ENCODE results near the gene CIB2. TPM values are rescaled to one million over a fixed set of nuclear protein-coding genes. Genes with fewer than 3 reads are reported as not detected.

The CIB2 gene
- total RNA-seq, 1 donor from 2014 or later: 2.2 TPM

DNA sequence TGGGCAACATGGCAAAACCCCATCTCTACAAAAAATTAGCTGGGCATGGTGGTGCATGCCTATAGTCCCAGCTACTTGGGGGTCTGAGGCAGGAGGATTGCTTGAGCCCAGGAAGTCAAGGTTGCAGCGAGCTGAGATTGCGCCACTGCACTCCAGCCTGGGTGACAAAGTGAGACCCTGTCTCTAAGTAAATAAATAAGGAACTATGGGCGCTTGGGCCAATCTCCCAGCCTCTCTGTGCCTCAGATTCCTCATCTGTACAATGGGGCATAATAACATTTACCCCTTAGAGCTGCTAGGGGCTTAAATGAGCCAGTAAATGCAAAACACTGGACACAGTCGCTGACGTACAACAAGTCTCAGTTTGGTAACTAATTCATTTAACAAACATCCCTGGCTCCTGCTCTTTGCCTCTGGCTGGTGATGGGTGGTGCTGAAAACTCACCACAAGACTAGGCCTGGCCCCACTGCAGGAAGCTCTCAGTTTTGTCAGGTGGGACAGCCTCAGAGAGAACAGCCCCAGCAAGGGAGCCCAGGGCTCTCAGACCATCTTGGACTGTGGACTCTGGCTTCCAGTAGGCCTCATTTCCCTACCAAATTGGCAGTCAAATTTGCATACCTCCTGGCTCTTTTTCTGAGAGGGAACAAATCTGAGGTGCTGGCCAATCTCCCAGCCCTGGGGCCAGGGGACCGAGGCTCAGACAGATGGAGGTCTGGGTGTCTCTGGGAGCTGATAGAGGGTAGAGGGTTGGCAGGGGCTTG lies 47.4 kb downstream of the CIB2 start:
- Mint-ChIP-seq H3K9me3 (no peaks in the 10 kb centered on the region), H3K4me3 (ENCODE audit: low read depth) (no peak overlapping the region), H3K27ac (no peak overlapping the region), H3K27me3 (ENCODE audit: low read depth) (no peaks in the 10 kb centered on the region), H3K36me3 (ENCODE audit: low read depth) (no peaks in the 10 kb centered on the region), H3K4me1 (ENCODE audit: low read depth) (peaks cover 28% of the 10 kb centered on the region)
- intact Hi-C loops (cut with micrococcal nuclease): loop anchor here (2.0 kb wide), 1 partner anchor 21 kb away; no protein-coding TSS in a partner anchor
- no peak for DNase-seq (ENCODE audit: low spot score)

DNA sequence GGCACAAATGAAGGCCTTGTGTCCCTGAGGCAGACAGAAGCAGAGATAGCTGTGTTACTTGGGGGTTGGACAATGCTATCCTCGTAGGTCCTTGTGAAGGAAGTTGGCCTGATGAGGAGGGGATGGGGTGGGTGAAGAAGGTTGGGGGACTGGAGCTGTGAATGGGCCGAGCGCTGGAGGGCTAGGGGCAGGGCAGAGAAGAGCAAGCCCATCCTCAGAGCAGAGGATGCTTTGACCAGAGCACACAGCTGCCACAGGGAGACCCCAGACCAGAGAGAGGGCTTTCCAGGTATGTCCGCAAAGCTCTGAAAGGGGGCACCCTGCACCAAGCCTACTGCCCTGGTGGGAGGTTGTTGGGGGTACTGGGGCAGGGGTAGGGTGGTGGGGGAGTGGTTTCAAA lies 48.1 kb downstream of the CIB2 start:
- no peak overlapping the region for H3K27ac Mint-ChIP-seq
- no peaks in the 10 kb centered on the region for H3K27me3 Mint-ChIP-seq (ENCODE audit: low read depth)
- H3K4me3 Mint-ChIP-seq (ENCODE audit: low read depth): no peak overlapping the region
- no peak for DNase-seq (ENCODE audit: low spot score)
- H3K9me3 Mint-ChIP-seq: no peaks in the 10 kb centered on the region
- H3K36me3 Mint-ChIP-seq (ENCODE audit: low read depth): no peaks in the 10 kb centered on the region
- peaks cover 30% of the 10 kb centered on the region for H3K4me1 Mint-ChIP-seq (ENCODE audit: low read depth)
- intact Hi-C loops (cut with micrococcal nuclease): loop anchor here (2.0 kb wide), 1 partner anchor 22 kb away; no protein-coding TSS in a partner anchor

DNA sequence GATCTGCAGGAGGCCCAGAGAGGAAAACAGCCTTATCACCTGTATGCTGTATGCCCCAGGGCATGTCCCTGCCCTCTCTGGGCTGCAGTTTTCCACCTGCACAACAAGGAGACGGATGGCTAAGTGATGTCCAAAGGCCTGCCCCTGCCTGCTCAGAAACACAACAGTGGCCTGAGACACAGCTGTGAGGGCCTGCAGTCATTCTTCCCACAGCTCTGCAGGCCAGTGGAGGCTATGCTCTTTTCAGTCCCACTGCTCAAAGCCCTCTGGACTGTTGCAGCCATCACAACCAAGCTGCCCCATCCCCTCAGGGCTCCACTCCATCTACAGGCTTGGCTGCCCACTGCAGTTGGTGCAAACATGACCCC lies 48.5 kb downstream of the CIB2 start:
- peak overlapping the region; percentile 74 for H3K27ac Mint-ChIP-seq
- intact Hi-C loops (cut with micrococcal nuclease): loop anchor here (2.0 kb wide), 1 partner anchor 22 kb away; no protein-coding TSS in a partner anchor
- no peak for DNase-seq (ENCODE audit: low spot score)
- no peaks in the 10 kb centered on the region for H3K9me3 Mint-ChIP-seq
- no peak overlapping the region for H3K4me3 Mint-ChIP-seq (ENCODE audit: low read depth)
- no peaks in the 10 kb centered on the region for H3K27me3 Mint-ChIP-seq (ENCODE audit: low read depth)
- H3K4me1 Mint-ChIP-seq (ENCODE audit: low read depth): peaks cover 34% of the 10 kb centered on the region
- no peaks in the 10 kb centered on the region for H3K36me3 Mint-ChIP-seq (ENCODE audit: low read depth)

DNA sequence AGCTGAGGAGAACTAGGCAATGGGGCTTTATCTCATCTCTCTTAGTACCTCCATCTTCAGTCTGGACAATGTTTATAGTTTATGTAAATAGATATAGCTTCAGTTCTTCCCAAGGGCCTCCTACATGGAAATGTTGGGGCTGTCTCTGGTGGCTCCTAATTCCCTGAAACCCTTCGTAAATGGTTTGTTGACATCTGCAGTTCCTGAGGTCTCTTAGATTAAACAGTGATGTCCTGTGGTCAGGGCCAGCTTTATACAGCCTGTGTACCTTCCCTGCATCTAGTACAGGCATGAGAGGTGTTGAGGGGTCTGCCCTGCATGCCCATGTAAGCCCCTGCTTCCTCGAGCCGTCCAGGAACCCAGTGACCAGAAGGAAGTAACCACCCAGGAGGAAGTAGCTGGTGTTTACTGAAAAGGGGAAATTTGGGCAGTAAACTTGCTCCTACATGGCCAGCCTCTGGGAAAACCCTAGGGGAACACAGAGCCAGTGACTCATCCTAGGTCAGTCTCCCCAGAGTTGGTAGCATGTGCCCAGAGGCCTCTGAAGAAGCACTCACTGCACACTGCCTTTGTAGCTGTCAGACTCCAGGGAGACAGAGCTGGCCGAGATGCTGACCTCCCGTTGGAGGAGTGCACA lies 49.0 kb downstream of the CIB2 start:
- Mint-ChIP-seq H3K27ac (peak overlapping the region; percentile 74), H3K36me3 (ENCODE audit: low read depth) (no peaks in the 10 kb centered on the region), H3K4me1 (ENCODE audit: low read depth) (peaks cover 34% of the 10 kb centered on the region), H3K27me3 (ENCODE audit: low read depth) (no peaks in the 10 kb centered on the region), H3K9me3 (no peaks in the 10 kb centered on the region), H3K4me3 (ENCODE audit: low read depth) (no peak overlapping the region)
- intact Hi-C loops (cut with micrococcal nuclease): loop anchor here (2.0 kb wide), 1 partner anchor 23 kb away; no protein-coding TSS in a partner anchor
- DNase-seq (ENCODE audit: low spot score): no peak

DNA sequence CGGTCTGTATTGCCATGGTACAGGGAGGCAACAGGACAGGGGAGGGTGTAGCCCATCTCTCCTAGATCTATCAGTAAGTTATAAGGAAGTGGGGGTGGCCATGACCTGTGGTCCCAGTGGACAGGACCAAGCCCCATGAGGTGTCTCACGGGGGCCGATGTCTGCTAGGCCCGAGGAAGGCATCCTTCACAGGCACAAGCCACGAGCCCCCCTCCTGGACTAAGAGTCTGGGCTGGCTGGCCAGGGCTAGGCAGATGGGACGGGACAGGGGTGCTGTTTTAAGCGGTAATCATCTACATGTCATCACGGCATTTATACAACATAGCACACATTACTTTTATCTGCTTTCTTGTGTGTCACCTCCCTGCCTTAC lies 51.2 kb downstream of the CIB2 start:
- Mint-ChIP-seq H3K9me3 (no peaks in the 10 kb centered on the region), H3K27ac (no peak overlapping the region), H3K4me3 (ENCODE audit: low read depth) (no peak overlapping the region), H3K4me1 (ENCODE audit: low read depth) (peaks cover 41% of the 10 kb centered on the region), H3K36me3 (ENCODE audit: low read depth) (peaks cover 6% of the 10 kb centered on the region), H3K27me3 (ENCODE audit: low read depth) (no peaks in the 10 kb centered on the region)
- intact Hi-C loops (cut with micrococcal nuclease): no loop called here
- DNase-seq (ENCODE audit: low spot score): no peak

DNA sequence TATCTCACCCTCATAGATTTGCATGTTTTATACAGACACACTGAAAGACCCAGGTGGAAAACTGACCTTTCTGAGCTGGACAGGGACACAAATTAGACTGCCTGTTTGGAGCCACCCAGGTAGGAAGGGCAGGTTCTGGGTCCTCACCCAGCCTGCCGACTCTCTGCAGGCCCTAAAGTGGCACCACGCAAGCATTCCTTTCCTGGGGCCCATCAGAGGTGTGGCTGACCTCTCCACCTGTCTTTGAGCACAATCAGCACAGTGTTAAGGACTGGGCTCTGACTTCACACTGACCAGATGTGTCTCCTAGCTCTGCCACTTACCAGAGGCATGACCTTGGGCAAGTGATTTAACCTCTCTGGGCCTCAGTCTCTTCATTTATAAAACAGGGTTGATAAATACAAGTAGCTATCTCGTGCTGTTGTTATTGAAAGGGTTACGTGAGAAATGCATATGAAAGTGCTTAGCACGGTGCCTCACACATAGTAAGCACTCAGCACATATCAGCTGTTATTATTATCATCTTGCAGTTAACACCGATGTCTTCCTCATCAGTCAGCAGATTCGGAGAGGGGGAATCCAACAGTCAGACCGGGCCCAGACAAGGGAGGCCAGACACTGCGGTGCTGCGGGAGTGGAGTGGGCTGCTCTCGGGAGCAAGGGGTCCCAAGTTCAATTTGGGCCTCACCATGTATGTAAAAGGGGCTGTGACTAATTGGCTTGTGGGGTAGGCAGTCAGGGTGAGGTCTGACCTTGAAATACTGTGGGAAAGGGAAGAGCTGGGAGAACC lies 51.8 kb downstream of the CIB2 start:
- Mint-ChIP-seq H3K36me3 (ENCODE audit: low read depth) (peaks cover 10% of the 10 kb centered on the region), H3K4me1 (ENCODE audit: low read depth) (peaks cover 40% of the 10 kb centered on the region), H3K27ac (no peak overlapping the region), H3K9me3 (no peaks in the 10 kb centered on the region), H3K27me3 (ENCODE audit: low read depth) (no peaks in the 10 kb centered on the region), H3K4me3 (ENCODE audit: low read depth) (peak overlapping the region; percentile 18)
- no peak for DNase-seq (ENCODE audit: low spot score)
- intact Hi-C loops (cut with micrococcal nuclease): no loop called here

DNA sequence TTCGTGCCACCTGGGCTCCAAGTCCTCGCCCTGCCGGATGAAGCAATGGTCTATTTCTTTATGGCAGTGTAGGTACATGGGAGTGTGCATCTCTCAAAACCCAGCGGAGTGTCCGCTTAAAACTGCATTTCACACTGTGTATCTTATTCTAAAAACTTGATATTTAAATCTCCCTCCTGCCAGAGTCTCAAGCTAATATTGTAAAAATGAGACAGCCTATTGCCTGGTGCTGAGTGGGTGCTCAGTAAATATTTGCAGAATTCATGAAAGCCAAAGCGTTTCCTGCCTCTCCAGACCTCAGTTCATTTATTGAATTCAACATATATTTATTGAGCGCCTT lies 53.4 kb downstream of the CIB2 start:
- H3K9me3 Mint-ChIP-seq: no peaks in the 10 kb centered on the region
- H3K27me3 Mint-ChIP-seq (ENCODE audit: low read depth): no peaks in the 10 kb centered on the region
- peak overlapping the region; percentile 85 for H3K27ac Mint-ChIP-seq
- DNase-seq (ENCODE audit: low spot score): no peak
- H3K36me3 Mint-ChIP-seq (ENCODE audit: low read depth): peaks cover 16% of the 10 kb centered on the region
- peak overlapping the region; percentile 85 for H3K4me3 Mint-ChIP-seq (ENCODE audit: low read depth)
- intact Hi-C loops (cut with micrococcal nuclease): loop anchor here (1.0 to 2.0 kb wide), 3 partner anchors 9 to 77 kb away; no protein-coding TSS in a partner anchor
- H3K4me1 Mint-ChIP-seq (ENCODE audit: low read depth): peaks cover 40% of the 10 kb centered on the region

DNA sequence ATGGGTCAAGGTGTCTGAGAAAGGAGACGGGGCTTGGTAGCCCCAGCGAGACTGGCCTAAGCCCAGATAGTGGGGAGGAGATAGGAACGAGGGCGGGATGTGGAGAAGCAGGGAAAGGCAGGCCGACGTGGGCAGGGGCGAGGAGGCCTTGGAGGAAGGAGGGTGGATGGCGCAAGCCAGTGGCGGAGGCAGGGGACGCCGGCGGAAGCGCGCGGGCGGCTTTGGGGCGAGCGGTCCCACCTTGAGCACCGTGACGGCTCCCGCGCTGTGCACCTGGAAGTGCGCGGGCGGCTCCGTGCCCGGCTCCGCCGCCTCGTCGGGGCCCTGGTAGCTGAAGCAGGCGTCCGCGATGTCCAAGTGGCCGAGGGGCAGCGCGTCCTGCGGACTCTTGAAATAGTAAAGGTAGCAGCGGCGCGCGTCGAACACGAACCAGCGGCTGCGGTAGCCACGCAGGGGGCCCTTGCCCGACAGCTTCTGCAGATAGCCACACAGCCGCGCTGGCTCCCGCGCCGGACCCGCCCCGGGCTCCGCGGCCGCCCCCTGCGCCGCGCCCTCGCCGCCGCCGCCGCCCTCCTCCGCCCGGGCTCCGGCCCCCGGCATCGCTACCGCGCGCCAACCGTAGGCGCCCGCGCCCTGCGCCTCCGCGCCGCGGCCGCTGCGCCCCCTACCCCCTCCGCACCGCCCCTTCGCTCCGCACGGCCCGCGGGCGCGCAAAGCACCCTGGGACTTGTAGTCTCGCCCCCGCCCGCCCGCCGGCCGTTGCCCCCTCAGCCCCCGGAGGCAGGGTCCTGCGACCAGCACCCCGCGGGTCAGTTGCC lies 54.0 kb downstream of the CIB2 start, which contains the start of gene TBC1D2B:
TSS of gene TBC1D2B (minus strand) at position 659 of the 818 bp plus-strand sequence. CDS start at position 600, 59 bp downstream.
- peaks cover 21% of the 10 kb centered on the region for H3K36me3 Mint-ChIP-seq (ENCODE audit: low read depth)

DNA sequence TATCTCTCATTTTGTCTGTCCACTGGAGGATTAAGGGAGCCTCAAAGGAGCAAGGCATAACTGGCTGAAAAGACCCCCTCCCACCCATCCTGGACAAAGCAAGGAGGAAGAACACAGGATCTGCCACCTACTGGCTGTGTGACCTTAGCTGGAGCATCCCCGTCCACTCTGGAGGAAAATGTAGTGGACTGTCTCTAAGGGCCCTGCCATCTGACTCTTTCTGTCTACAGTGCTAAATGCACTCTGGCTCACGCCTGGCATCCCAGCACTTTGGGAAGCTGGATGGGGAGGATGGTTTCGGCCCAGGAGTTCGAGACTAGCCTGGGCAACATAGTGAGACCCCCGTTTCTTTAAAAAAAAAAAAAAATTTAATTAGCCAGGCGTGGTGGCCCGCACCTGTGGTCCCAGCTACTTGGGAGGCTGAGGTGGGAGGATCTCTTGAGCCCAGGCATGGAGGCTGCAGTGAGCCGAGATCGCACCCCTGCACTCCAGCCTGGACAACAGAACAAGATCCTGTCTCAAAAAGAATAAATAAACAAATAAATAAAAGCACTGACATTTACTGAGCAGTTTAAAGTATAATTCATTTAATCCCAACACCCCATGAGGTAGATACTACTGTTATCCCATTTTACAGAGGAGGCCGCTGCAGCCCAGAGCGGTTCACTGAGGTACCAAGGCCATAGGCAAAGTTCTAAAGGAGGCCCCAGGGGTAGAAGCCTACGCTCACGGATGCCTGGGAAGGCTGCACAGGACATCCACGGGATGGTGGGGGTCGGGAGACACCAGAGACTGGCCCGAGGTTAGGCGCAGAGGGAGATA lies 54.8 kb downstream of the CIB2 start:
- H3K4me3 Mint-ChIP-seq (ENCODE audit: low read depth): peak overlapping the region; percentile 97
- peaks cover 41% of the 10 kb centered on the region for H3K4me1 Mint-ChIP-seq (ENCODE audit: low read depth)
- peak overlapping the region; percentile 89 for H3K27ac Mint-ChIP-seq
- H3K36me3 Mint-ChIP-seq (ENCODE audit: low read depth): peaks cover 22% of the 10 kb centered on the region
- H3K9me3 Mint-ChIP-seq: no peaks in the 10 kb centered on the region
- no peaks in the 10 kb centered on the region for H3K27me3 Mint-ChIP-seq (ENCODE audit: low read depth)
- no peak for DNase-seq (ENCODE audit: low spot score)
- intact Hi-C loops (cut with micrococcal nuclease): loop anchor here (1.0 to 2.0 kb wide), 3 partner anchors 7 to 76 kb away; no protein-coding TSS in a partner anchor

More for the DNA sequence above, 54.0 kb downstream of the CIB2 start, which contains the start of gene TBC1D2B:
- Mint-ChIP-seq H3K4me1 (ENCODE audit: low read depth) (peaks cover 40% of the 10 kb centered on the region), H3K4me3 (ENCODE audit: low read depth) (peak within 1 kb of the TSS; percentile 97), H3K27me3 (ENCODE audit: low read depth) (no peaks in the 10 kb centered on the region), H3K27ac (peak within 1 kb of the TSS; percentile 89), H3K9me3 (no peaks in the 10 kb centered on the region)
- peak; percentile 63 for DNase-seq (ENCODE audit: low spot score)
- intact Hi-C loops (cut with micrococcal nuclease): loop anchor here (1.0 to 2.0 kb wide), 3 partner anchors 8 to 76 kb away; no protein-coding TSS in a partner anchor

DNA sequence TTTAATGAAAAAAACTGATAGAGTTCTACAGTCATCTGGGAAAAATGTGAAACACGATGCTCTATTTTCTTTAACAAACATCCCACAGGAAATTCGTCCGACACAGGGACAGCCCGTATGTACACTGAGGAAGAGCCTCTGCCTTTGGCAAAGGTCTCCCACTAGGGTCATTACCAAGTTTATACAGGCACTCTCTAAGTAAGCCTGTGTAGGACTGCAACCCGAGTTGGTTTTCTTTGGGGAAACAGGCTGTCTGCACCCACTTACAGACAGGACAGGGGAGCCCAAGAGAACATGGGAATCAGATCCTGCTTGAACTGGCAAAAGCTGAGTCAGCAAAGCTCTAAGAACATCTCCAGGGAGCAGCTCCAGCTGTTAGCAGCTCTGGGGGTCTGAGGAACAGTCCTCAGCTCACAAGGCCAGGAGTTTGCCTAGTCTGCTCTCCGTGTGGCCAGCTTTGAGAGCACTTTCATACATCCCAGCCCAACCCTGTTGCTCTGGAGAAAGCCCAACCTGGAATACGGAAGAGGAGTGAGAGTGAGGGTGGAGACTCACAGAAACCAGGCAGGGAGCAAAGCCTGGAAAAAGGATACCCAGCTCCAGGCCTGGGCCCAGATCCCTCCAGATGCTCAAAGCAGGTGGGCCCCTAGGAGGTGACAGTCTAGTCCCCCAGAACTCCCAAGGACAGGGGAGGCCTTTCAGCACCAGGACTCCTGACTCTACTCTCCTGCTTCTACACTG lies 55.6 kb downstream of the CIB2 start:
- no peaks in the 10 kb centered on the region for H3K9me3 Mint-ChIP-seq

More for the DNA sequence above, 55.6 kb downstream of the CIB2 start:
- H3K4me1 Mint-ChIP-seq (ENCODE audit: low read depth): peaks cover 46% of the 10 kb centered on the region
- H3K27me3 Mint-ChIP-seq (ENCODE audit: low read depth): no peaks in the 10 kb centered on the region
- H3K4me3 Mint-ChIP-seq (ENCODE audit: low read depth): peak overlapping the region; percentile 97
- H3K36me3 Mint-ChIP-seq (ENCODE audit: low read depth): peaks cover 24% of the 10 kb centered on the region
- peak overlapping the region; percentile 66 for H3K27ac Mint-ChIP-seq
- DNase-seq (ENCODE audit: low spot score): no peak
- intact Hi-C loops (cut with micrococcal nuclease): loop anchor here (2.0 kb wide), 2 partner anchors 13 to 75 kb away; no protein-coding TSS in a partner anchor

All from activated T-helper 2 cell treated with anti-CD3 and anti-CD28 coated beads, Interferon-gamma antibody, Interleukin-2, Interleukin-4, amounts not matched to agents 10 μg/mL and 5 μg/mL and 100 μg/mL, durations not matched to agents 14 hours and 24 hours and 36 hours (primary cell).